Neural progenitor cell (in vitro differentiated cells): ENCODE data around the gene NUAK2. TPM values are rescaled to one million over a fixed set of nuclear protein-coding genes. Genes with fewer than 3 reads are reported as not detected.

ENCODE experiments used
- DNase-seq: peaks from one replicate; pipeline ENCODE4 v3.0.0-alpha.2; 2016; ENCODE audit warnings: low spot score
- H2AFZ ChIP-seq: fragments of 200-600 bp; sonication (generic); replicated peaks from 2 replicates; pipeline ENCODE4 v1.6.1; 2016; ENCODE audit warnings: antibody characterized with exemption
- H3F3A ChIP-seq: fragments of 200-600 bp; sonication (generic); 2 replicates; pipeline ENCODE4 v1.6.1; 2016; ENCODE audit warnings: antibody characterized with exemption, low read depth
- H3K27ac ChIP-seq: fragments of 200-600 bp; sonication (generic); 2 replicates; pipeline ENCODE4 v1.5.1; 2016; ENCODE audit warnings: mild to moderate bottlenecking
- H3K27me3 ChIP-seq: fragments of 200-600 bp; sonication (generic); 2 replicates; pipeline ENCODE4 v1.6.1; 2016; ENCODE audit warnings: mild to moderate bottlenecking, moderate library complexity
- H3K36me3 ChIP-seq: fragments of 200-600 bp; sonication (generic); 2 replicates; pipeline ENCODE4 v1.5.1; 2016
- H3K4me1 ChIP-seq: fragments of 200-600 bp; sonication (generic); 2 replicates; pipeline ENCODE4 v1.6.1; 2016; ENCODE audit warnings: mixed run types
- H3K4me2 ChIP-seq: fragments of 200-600 bp; sonication (generic); 2 replicates; pipeline ENCODE4 v1.6.1; 2016
- H3K4me3 ChIP-seq: fragments of 200-600 bp; sonication (generic); 2 replicates; pipeline ENCODE4 v1.5.1; 2016
- H3K79me2 ChIP-seq: fragments of 200-600 bp; sonication (generic); 2 replicates; pipeline ENCODE4 v1.6.1; 2016; ENCODE audit warnings: low read depth
- H3K9ac ChIP-seq: fragments of 200-600 bp; sonication (generic); 2 replicates; pipeline ENCODE4 v1.6.1; 2016
- H3K9me3 ChIP-seq: fragments of 200-600 bp; sonication (generic); 2 replicates; pipeline ENCODE4 v1.5.1; 2016; ENCODE audit warnings: low read depth
- H4K20me1 ChIP-seq: fragments of 200-600 bp; sonication (generic); 2 replicates; pipeline ENCODE4 v1.6.1; 2016; ENCODE audit warnings: low read depth
- H3K27ac Mint-ChIP-seq: 3 replicates; pipeline ENCODE4 v1.8.0; 2021; ENCODE audit warnings: mixed read lengths
- H3K27me3 Mint-ChIP-seq: 2 replicates; pipeline ENCODE4 v1.8.0; 2022; ENCODE audit warnings: low read depth, mild to moderate bottlenecking, inconsistent platforms, moderate library complexity, mixed read lengths; ENCODE audit not compliant: insufficient read depth
- H3K36me3 Mint-ChIP-seq: 3 replicates; pipeline ENCODE4 v1.8.0; 2021; ENCODE audit warnings: mixed read lengths
- H3K4me1 Mint-ChIP-seq: 3 replicates; pipeline ENCODE4 v1.8.0; 2021; ENCODE audit warnings: mixed read lengths
- H3K4me3 Mint-ChIP-seq: 3 replicates; pipeline ENCODE4 v1.8.0; 2021; ENCODE audit warnings: mild to moderate bottlenecking, moderate library complexity, mixed read lengths
- H3K9me3 Mint-ChIP-seq: 3 replicates; pipeline ENCODE4 v1.8.0; 2020; ENCODE audit warnings: mixed read lengths
- EZH2 ChIP-seq: fragments of 200-600 bp; sonication (generic); IDR thresholded peaks from 2 replicates; pipeline ENCODE4 v1.6.1; 2017; ENCODE audit warnings: antibody characterized with exemption, mild to moderate bottlenecking, moderate library complexity
- EZH2phosphoT487 ChIP-seq: fragments of 200-600 bp; sonication (generic); IDR thresholded peaks from 2 replicates; pipeline ENCODE4 v1.6.1; 2017; ENCODE audit warnings: antibody characterized with exemption
- total RNA-seq: library from RNA; depleted of rRNA; stranded (reverse); fragments of >200 nt; gene quantifications from 2 replicates; pipeline ENCODE4 v1.2.3, GENCODE V29; 2015; ENCODE audit warnings: low replicate concordance
- TF ChIP-seq, protein P1 (sequence below): fragments of 200-600 bp; sonication (generic); IDR thresholded peaks from 2 replicates; pipeline ENCODE4 v1.5.1; 2017; ENCODE audit warnings: antibody characterized with exemption, mild to moderate bottlenecking

NUAK2 gene
- total RNA-seq, 1 donor from 2014 or later, result 29.4 TPM

DNA sequence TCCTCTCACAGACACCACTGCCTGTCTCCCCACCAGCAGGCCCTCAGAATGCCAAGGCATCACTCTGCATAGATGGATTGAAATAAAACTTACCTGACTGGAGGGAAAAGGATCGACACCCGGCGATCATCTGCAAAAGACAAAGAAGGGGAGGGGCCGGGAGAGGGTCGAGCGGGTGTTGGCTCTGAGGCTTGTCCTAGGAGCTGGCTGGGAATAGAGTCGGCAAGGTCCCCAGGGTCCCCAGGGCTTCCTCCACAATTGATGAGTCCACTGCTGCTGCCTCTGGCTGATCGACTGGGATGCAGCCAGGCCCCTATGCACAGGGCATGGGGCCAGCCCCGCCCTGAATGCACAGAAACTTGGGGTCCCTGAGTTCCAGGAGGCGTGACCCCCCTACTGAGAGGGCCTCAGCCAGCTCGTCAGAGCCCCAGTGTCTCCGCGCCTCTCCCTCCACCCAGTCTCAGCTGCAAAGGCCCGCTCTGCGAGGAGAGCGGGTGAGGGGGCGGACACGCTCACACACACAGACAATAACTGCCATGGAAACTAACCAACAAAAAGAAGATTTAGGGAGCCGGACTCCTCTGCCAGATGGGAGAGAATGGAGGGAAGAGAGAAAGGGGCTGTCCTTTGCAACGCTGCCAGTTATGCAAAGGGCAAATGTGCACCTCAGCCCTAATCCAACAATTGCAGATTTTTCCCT is 35.0 kb upstream of the NUAK2 start, which contains the start of gene KLHDC8A:
KLHDC8A (minus strand) TSS at position 483 of the 700 bp plus-strand sequence. CDS start 13,318 bp downstream, outside the sequence.
- Mint-ChIP-seq H3K36me3 (no peaks in the 10 kb centered on the region), H3K27me3 (peaks cover 10% of the 10 kb centered on the region), H3K4me3 (peak within 1 kb of the TSS; percentile 84), H3K9me3 (no peaks in the 10 kb centered on the region), H3K4me1 (peaks cover 83% of the 10 kb centered on the region), H3K27ac (peak within 1 kb of the TSS; percentile 86)
- Histone ChIP-seq H3K9ac (no peak within 1 kb of the TSS), H3K27me3 (no peaks in the 10 kb centered on the region), H3K79me2 (no peaks in the 10 kb centered on the region), H3K36me3 (no peaks in the 10 kb centered on the region), H3K4me3 (peak within 1 kb of the TSS; percentile 39), H3K9me3 (no peaks in the 10 kb centered on the region), H4K20me1 (no peaks in the 10 kb centered on the region), H3K27ac (peak within 1 kb of the TSS; percentile 57), H3K4me1 (peaks cover 87% of the 10 kb centered on the region), H3K4me2 (peak within 1 kb of the TSS; percentile 83), H2AFZ (peak within 1 kb of the TSS; percentile 82), H3F3A (peaks cover 80% of the 10 kb centered on the region)
- peak; percentile 76 for DNase-seq
- TF ChIP-seq, protein P1, sequence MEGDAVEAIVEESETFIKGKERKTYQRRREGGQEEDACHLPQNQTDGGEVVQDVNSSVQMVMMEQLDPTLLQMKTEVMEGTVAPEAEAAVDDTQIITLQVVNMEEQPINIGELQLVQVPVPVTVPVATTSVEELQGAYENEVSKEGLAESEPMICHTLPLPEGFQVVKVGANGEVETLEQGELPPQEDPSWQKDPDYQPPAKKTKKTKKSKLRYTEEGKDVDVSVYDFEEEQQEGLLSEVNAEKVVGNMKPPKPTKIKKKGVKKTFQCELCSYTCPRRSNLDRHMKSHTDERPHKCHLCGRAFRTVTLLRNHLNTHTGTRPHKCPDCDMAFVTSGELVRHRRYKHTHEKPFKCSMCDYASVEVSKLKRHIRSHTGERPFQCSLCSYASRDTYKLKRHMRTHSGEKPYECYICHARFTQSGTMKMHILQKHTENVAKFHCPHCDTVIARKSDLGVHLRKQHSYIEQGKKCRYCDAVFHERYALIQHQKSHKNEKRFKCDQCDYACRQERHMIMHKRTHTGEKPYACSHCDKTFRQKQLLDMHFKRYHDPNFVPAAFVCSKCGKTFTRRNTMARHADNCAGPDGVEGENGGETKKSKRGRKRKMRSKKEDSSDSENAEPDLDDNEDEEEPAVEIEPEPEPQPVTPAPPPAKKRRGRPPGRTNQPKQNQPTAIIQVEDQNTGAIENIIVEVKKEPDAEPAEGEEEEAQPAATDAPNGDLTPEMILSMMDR, result no peak
- TF ChIP-seq EZH2phosphoT487 (no peak), EZH2 (no peak)

DNA sequence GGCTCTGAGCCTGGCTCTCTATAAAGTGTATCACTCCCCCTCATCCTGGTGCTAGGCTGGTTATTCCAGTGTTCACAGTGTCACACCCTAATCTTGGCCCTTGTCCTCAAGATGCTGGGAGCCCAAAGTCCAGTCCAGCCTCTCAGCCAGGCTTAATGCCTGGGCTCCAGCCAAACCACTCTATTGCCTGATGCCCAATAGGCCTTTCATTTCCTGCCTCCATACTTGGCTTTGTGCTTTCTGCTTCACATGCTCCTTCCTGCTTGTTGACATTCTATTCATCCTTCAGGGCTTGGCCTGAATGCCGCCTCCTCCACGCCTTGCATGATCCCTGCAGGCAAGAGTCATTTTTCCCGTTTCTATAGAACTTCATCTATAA is 33.5 kb upstream of the NUAK2 start:
- Mint-ChIP-seq H3K36me3 (no peaks in the 10 kb centered on the region), H3K4me1 (peaks cover 83% of the 10 kb centered on the region), H3K4me3 (peak overlapping the region; percentile 1), H3K9me3 (no peaks in the 10 kb centered on the region), H3K27ac (no peak overlapping the region), H3K27me3 (peaks cover 6% of the 10 kb centered on the region)
- no peak for DNase-seq
- H3K9ac ChIP-seq, result no peak overlapping the region
- peaks cover 78% of the 10 kb centered on the region for H3F3A ChIP-seq
- H2AFZ ChIP-seq, result no peak overlapping the region
- H3K79me2 ChIP-seq, result no peaks in the 10 kb centered on the region
- no peaks in the 10 kb centered on the region for H3K27me3 ChIP-seq
- TF ChIP-seq EZH2phosphoT487, result no peak
- TF ChIP-seq, protein P1, result no peak
- TF ChIP-seq EZH2, result no peak
- no peak overlapping the region for H3K4me3 ChIP-seq
- H4K20me1 ChIP-seq, result peaks cover 3% of the 10 kb centered on the region
- H3K36me3 ChIP-seq, result no peaks in the 10 kb centered on the region
- H3K4me1 ChIP-seq, result peaks cover 89% of the 10 kb centered on the region
- no peaks in the 10 kb centered on the region for H3K9me3 ChIP-seq
- peak overlapping the region; percentile 27 for H3K27ac ChIP-seq
- peak overlapping the region; percentile 83 for H3K4me2 ChIP-seq

DNA sequence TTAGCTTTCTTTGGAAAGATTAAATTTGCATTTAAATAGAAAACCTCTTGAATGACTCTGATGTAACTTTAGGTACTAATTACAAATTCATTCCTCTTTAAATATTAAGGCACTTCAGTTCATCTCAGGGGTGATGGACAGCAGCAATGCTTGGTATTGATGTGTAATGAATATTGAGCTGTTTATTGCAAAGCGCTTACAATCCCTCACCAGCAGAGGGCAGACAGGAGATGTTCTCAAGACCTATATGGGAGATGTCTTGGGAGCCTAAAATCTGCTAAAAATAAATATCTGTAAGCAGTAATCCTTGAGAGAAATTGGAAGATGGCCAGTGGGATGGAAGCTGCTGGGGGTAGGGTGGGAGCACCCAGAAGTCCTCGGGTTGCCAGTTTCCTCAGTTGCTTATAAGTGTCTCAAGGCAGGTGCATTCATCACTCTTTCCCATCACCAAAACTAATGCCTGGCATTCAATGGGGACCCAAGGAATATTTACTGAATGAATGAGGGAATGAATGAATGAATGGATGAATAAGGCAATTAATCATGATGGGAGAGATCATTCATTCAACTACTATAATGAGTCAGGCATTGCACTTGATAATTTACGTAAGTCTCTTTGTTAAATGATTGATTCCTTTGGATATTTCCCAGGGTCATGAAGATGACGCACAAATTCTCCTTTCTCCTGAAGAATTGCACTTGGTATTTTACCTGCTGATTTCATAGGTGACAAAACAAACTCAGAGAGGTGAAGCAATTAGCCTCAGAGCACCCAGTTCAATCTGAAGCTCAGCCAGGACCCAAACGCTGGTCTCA is 32.9 kb upstream of the NUAK2 start:
- Histone ChIP-seq H3K27ac (peak overlapping the region; percentile 27), H4K20me1 (peaks cover 3% of the 10 kb centered on the region), H3K9ac (no peak overlapping the region), H3F3A (peaks cover 78% of the 10 kb centered on the region), H3K79me2 (no peaks in the 10 kb centered on the region), H3K27me3 (no peaks in the 10 kb centered on the region), H3K9me3 (no peaks in the 10 kb centered on the region), H3K4me1 (peaks cover 89% of the 10 kb centered on the region), H3K36me3 (no peaks in the 10 kb centered on the region), H3K4me3 (no peak overlapping the region), H2AFZ (no peak overlapping the region), H3K4me2 (peak overlapping the region; percentile 83)
- Mint-ChIP-seq H3K36me3 (no peaks in the 10 kb centered on the region), H3K4me1 (peaks cover 83% of the 10 kb centered on the region), H3K9me3 (no peaks in the 10 kb centered on the region), H3K4me3 (peak overlapping the region; percentile 25), H3K27me3 (peaks cover 6% of the 10 kb centered on the region), H3K27ac (no peak overlapping the region)
- TF ChIP-seq EZH2, result no peak
- TF ChIP-seq, protein P1, result peak; percentile 93
- TF ChIP-seq EZH2phosphoT487, result no peak
- DNase-seq, result peak; percentile 84
